HG03575 (cell line): ENCODE data around the gene C16orf95.
"Not testable (repeated sequence)": the region's sequence is repeated elsewhere in the genome, so short reads cannot be mapped to it uniquely, and the experiment has no call there.

Experiments
- ATAC-seq: cut with Tn5 transposase; IDR thresholded peaks from one replicate; pipeline ENCODE4 v1.9.1; 2021; ENCODE audit not compliant: unreplicated experiment, insufficient number of reproducible peaks, low FRiP score; ENCODE audit errors: extremely low read depth

Gene C16orf95

DNA sequence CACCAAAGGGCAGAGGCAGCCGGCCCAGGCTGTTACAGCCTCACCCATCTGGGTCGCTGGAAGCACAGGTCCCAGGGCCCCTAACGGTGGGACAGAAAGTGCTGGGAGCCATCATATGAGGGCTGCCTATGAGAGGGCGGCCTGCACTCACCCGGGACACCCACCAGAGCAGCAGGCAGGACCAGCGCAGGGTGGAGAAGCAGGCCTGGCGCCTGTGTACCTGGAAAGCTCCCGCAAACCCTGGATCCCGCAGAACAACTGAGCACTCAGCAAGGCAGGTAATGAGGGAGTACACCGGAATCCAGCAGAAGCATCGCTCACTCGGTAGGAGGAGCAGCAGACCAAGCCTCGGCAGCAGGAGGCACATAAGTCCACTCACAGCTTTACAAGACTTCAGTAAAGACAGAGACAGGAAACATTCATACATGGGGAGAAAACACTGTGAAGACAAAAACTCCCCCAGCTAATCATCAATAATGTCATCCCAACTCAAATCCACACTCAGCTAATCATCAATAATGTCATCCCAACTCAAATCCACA is 31.5 kb upstream of the C16orf95 start:
- no peak for ATAC-seq

DNA sequence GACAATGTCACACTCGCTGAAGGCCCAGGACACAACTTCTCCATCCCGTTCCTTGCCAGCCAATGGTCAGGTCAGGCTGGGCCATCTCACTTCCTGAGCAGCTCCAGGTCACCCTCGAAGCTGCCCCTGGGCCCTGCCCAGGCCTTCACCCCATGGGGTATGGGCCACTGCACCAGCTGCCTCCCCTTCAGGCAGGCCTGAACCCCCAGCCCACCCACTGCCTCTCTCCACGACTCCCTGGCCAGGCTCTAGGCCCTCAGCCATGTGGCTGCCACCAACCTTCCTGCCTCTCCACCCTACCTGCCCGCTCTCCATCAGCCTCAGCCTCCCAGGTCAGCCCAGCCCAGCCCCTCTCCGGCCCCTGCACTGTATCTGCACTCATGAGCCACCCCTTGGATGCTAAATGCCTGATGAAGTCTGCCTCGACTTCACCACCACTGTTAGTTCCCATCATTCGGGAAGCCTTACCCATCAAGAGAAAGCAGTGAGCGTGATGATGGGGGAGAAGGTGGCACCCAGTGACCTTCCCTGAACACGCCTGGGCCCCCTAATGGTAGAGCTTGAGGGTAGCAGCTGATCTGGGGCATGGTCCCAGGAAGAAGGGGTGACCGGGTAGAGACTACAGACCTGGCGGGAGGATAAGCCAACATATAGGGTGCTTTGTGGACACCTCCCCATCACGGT is 30.9 kb upstream of the C16orf95 start:
- no peak for ATAC-seq

DNA sequence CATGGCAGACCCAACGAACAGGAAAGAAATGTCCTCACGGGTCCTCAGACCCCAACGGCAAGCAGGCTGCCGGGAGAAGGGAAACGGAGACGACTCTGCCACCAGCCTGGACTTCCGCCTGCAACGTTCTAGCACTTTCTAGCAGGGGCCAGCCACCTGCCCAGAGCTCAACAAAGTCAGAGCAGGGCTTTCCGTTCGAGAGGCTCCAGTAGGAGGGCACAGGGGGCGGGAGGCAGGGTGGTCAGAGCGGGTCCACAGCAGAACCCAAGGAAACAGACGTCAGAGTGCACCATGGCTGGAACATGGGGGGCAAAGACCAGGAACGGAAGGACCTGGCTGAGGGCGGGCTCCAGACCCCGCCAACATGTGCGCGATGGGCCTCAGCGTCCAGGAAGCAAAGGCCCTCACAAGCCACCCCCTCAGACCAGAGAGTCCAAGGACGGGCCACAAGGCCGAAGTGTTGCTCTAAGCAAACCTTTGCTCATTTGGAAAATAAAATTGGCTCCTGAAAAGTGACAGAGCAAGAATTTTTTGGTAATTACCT is 29.4 kb upstream of the C16orf95 start:
- no peak for ATAC-seq

DNA sequence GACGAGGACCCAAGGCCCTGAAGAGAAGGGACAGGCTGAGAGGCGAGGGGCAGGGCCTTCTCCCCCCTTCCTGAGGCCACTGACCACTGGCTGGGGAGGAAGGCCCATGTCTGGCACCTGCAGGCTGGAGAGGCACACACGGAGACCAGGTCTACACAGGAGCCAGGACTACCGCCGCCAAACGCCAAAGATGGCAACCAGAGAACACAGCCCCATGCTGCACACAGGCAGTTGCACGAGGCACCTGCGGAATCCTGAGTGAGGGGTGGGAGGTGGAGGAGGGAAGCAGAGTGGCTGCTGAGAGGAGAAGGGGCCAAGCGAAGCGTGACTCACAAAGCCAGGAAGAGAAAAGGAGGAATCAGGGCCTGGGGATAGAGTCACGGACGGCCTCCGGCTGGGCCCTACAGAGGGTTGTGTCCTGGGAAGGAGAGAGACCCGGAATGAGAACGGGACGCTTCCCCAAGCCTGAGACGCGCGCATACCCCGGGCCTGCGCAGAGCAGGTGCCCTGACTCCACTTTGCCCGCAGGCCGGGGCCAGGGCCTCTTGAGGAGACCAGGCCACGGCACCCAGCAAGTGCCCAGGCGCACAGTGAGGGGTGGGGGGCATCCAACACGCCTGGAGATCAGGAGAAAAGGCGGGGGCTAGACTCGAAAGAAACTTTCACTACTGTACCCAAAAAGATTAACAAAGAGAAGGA is 28.7 kb upstream of the C16orf95 start:
- no peak for ATAC-seq

DNA sequence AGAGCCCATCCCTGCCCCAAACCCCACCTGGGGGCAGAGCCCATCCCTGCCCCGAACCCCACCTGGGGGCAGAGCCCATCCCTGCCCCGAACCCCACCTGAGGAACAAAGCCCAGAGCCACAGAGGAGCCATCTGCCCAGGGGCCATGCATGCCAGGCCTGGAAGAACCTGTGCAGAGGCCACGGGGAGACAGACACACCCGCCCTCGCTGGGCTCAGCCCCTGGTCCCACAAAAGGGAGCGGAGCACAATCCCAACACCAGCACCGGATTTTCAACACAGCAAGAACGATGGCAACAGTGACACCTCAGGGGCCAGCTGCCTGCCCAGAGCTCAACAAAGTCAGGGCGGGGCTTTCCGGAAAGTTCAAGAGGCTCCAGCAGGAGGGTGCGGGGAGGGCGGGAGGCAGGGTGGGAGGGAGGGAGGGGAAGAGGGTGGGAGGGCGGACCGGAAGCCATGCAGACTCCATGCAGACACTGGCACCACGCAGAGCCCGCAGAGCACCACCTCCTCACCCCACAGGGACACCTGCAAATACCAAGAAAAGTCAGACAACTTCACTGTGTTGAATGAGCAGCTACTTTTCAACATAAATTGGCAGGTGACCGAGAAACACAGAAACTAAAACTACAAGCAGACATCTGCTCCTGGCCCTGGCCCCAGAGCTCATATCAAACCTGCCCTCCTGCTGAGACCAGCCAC is 27.9 kb upstream of the C16orf95 start:
- no peak for ATAC-seq

DNA sequence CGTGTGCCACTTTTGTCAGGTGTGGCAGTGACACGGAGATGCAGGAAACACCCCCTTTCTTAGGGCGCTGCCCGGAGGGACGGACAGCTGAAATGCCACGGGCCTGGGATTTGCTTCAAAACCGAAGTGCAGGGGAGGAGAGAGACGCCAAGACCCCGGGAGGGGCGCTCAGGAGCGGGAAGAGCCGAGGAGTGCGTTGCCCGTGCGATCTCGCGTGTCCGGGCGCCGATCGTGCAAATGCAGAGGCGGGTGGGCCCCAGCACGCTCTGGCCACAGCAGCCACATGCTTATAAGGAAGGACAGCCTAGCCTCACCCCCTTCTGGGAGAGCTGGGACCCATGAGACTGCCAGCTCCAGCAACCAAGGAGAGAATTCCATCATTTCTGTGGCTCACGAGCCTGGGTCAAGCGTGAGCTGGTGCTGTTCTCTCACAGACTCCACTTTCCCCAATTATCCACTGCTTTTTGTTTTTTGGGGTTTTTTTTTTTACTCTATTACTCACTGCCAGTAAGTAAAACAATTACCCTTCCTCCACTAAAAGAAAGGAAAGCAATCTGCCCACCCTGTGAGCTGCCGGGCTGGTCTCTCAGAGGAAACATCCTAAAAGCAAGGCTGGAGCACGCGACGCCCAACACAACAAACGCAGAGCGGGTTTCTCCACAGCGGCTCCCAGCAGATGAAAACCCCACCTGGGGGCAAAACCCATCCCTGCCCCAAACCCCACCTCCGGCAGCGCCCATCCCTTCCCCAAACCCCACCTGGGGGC is 27.2 kb upstream of the C16orf95 start:
- no peak for ATAC-seq

DNA sequence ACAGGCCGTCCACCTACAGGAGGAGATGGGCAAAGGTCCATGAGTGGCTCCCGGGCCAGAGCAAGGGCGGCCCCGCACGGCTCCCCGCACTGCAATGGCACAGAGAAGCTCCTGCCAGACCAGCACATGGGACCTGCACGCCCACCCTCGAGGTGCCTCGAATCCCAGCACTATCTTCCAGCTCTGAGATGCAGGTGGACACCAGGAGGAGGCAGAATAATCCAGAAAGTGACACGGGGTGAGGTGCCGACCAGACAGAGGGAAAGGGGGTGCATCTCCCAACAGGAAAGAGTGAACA is 26.5 kb upstream of the C16orf95 start:
- ATAC-seq, result no peak

DNA sequence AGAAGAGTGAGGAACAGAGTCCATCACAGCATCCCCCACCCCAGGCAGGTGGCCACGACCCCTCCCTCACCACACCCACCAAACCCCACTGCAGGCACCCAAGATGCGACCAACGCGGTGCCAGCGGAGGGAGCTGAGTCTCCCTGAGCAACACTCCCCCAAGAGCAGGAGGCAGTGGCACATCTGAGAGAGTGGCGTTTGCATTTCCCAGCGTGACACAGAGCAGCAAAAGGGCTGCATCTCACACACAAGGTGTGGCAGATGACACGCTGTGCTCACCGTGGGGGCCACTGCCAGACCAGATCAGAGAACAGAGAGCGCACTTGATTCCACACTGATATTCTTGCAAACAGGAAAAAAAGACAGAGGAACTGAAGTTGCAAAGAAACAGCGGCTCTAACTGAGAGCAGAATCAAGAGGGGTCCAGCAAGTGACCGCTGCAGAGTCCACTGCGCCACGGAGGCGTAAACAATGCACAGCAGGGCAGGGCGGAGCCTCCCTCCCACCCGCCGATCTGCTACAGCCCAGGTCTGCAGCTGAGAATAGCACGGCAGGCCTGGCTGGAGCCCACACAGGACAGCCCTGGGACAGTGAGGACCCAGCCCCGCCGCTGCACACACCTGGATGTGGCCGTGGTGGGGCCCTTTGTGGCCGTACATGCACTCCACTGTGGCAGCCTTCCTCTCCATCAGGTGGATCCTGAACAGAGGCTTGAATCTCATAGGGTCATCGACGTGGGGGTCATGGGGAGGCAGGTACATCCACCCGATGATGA is 26.0 kb upstream of the C16orf95 start:
- no peak for ATAC-seq

DNA sequence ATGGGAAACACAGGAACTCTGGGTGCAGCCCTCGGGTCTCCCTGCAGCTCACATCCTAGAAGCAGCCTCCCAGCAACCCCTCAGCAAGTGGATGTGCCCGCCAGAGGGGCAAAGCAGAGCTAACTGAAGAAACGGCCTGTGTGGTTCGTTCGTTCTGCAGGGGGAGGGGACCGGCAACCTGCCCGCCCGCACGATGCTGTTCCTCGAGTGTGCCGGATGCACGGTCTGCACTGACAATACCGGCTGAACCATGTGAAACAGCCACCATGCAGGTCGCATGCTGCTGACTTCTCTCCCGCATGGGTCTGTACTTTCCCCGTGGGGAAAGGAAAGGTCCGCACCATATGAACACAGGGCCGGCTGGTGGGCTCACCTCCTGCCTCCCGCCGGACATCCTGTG is 25.3 kb upstream of the C16orf95 start:
- ATAC-seq, result no peak

DNA sequence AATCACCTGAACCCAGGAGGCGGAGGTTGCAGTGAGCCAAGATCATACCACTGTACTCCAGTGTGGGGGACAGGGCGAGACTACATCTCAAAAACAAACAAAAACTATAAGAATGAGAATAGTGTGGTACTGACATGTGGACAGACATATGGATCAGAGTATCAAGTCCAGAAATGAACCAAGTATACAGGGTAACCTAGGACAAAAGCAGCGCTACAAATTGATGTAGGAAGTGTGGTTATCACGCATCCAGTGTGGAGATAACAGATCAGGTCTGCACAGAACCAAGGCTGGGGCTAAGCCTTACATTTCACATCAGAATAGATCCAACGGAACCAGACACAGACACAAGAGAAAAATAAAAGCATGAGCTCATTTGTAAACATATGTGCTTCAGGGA is 23.0 kb upstream of the C16orf95 start:
- no peak for ATAC-seq

DNA sequence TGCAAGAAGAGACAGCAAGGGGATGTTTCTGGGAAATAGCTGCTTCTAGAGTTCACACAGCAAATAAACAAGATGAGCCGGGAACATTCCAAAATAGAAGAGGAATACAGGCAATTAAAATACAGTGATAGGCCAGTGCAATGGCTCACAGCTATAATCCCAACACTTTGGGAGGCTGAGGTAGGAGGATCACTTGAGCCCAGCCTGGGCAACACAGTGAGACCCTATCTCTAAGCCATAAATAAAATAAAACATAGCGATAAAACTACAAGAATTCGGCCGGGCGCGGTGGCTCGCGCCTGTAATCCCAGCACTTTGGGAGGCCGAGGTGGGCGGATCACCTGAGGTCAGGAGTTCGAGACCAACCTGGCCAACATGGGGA is 22.5 kb upstream of the C16orf95 start:
- not testable (repeated sequence) for ATAC-seq

DNA sequence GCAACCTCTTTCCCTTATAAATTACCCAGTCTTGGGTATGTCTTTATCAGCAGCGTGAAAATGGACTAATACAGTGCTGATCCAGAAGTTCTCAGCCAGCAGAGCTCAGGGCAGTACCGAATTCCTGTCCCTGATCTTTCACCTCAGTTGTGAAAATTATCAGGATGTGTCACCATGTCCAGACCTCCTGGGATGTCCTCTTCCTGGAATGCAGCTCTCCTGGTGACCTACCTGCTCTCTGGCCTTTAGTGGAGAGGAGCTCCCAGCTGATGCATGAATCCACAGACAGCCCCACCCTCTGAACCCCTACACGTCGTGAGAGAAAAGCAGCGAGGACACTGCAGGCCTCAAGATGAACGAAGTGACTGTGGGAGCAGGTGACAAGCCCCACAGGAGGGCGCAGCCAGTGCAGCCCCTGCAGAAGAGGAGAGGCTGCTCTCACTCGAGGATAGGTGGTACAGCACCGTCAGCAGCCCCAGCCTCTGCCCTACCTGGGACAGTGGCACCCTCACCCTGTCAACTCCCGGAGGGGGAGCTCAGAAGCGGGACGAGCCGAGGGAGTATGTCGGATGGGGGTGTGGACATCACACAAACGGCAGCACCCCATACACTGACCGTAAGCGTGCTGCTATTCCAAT is 22.0 kb upstream of the C16orf95 start:
- ATAC-seq, result no peak

DNA sequence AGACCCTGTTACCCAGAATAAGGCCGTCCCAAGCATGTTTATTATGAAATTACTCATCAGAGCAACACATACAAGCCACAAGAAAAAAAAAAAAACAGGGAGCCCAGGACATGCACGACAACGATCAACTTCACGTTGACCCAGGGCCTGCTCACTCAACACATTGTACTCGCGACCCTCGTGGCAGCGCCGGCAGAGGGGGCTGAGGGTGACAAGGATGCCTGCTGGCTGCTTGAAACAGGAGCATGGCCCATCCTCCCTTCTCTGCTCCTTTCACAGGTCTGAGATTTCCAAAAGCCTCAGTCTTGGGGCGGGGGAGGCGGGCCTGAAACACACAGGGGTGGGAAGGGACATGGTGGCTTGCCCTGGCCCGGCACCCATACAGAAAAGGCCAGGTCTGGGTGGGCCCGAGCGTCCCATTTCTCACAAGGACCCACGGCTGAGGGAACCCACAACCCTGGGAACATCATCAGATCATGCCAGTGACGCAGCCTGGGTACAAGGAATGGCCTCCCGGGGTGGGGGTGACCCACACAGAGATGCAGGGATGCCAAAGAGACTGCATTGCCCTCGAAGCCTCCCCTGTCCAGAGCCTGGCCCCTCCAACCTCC is 21.1 kb upstream of the C16orf95 start:
- ATAC-seq, result no peak

DNA sequence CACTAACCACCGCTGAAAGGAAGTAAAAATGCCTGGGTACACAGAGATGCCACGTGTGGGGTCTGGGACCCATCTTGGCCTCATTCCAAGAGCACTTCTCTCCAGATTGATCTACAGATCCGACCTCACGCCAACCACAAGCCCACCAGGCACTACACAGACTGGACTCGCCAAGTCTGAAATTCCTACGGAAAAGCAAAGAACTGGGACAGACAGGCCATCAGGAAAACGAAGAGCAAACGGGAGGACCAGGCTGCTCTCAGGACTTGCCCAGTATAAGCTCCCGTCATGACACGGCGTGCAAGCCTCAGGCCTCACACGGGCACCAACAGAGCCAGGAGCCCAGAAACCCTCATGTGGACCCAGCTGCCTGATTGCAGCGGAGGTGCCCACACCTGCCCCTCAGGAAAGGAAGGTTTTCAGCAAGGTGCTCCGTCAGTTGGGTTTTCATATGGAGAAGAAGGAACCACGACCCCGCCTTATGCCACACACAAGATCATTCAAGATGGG is 20.1 kb upstream of the C16orf95 start:
- no peak for ATAC-seq

DNA sequence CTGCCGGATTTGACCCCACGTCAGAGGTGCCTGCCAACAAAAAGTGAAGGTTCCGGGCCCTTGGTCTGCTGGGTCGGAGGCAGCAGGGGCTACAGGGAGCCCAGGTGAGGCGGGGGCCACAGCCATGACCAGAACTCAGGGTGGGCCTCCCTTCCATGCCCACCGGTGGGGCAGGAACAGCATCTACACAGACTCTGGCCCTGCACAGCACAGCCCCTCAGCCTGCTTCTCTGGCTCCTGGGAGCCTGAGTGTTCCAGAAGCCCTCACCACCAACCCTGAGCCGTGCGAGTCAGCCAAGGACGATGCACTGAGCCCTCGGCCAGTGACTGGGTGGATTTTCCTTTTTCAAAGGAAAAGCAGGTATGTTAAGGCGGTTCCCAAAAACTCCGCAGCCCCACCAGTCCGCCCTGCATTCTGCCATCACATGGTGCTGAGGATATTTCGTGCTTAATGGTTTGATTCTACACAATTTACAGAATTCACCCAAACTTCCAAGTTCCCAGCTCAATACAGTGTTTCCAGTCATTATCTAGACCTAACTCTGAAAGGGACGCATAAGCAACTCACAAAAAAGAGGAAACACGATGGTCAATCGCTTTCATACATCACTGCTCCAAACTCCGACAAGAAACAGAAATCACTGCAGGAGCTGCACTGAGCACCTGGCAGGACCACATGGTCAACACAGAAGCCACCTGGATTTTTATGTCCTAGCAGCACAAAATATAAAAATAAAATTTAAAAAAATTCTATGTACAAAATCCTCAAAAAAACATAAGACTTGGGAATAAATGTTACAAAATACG is 19.4 kb upstream of the C16orf95 start:
- no peak for ATAC-seq

DNA sequence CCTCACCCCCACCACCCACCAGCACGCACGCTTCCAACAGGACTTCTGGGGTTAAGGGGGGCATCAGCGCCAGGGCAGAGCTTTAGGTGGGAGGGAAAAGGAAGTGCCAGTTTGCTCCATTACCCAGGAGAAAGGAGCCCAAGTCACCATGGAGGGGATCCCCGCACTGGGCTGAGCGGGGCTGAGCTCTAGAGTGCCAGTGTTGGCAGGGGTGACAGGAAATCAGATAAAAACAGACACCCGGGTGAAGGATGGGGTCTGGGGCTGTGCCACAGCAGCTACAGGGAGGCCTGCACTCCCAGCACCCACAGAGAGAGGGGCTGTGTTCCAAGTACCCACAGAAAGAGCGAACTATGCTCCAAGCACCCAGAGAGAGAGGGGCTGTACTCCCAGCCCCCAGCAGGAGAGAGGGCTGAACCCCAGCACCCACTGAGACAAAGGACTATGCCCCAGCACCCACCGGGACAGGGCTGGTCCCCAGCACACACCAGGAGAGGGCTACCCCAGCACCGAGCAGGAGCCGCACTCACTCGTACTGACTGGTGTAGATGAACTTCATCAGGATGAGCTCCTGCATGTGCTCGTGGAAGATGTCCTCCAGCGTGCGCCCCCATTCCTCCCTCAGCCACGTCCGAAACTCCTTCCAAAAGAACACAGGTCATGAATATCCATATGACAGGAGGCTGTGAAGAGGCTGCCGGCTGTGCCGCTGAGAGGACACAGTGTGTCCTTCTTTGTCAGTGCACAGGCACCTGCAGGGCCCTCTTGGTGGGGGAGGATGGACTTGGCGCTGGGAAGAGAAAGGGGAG is 18.6 kb upstream of the C16orf95 start:
- no peak for ATAC-seq
